ENCODE data around the gene ACACA. TPM values are rescaled to one million over a fixed set of nuclear protein-coding genes. Genes with fewer than 3 reads are reported as not detected.

ACACA gene
- total RNA-seq, 1 donor from 2014 or later, result 111 TPM

GRCh38 chr17:37200497-37200896 lies 206.1 kb downstream of the ACACA start:
- H3K9me3 Mint-ChIP-seq (ENCODE audit: low read depth), result no peaks in the 10 kb centered on the region
- H3K36me3 Mint-ChIP-seq (ENCODE audit: insufficient read depth), result peaks cover 17% of the 10 kb centered on the region
- no peak overlapping the region for H3K4me3 Mint-ChIP-seq (ENCODE audit: low read depth)
- no peaks in the 10 kb centered on the region for H3K4me1 Mint-ChIP-seq (ENCODE audit: low read depth)
- no peak for DNase-seq (ENCODE audit: low spot score, unreplicated experiment)
- H3K27me3 Mint-ChIP-seq, result no peaks in the 10 kb centered on the region
- H3K27ac Mint-ChIP-seq, result no peak overlapping the region
- TF ChIP-seq CTCF (IDR thresholded peaks at IDR 0.05; ENCODE audit: unreplicated experiment), result no peak

- Mint-ChIP-seq H3K27me3 (no peaks in the 10 kb centered on the region), H3K36me3 (ENCODE audit: insufficient read depth) (peaks cover 7% of the 10 kb centered on the region), H3K4me3 (ENCODE audit: low read depth) (no peak overlapping the region), H3K9me3 (ENCODE audit: low read depth) (no peaks in the 10 kb centered on the region), H3K4me1 (ENCODE audit: low read depth) (no peaks in the 10 kb centered on the region), H3K27ac (no peak overlapping the region)
- DNase-seq (ENCODE audit: low spot score, unreplicated experiment), result no peak
- no peak for TF ChIP-seq CTCF (IDR thresholded peaks at IDR 0.05; ENCODE audit: unreplicated experiment)
Measured at GRCh38 chr17:37197336-37197735, 209.3 kb downstream of the ACACA start.

GRCh38 chr17:37194208-37194607 lies 212.4 kb downstream of the ACACA start:
- Mint-ChIP-seq H3K4me3 (ENCODE audit: low read depth) (no peak overlapping the region), H3K9me3 (ENCODE audit: low read depth) (no peaks in the 10 kb centered on the region), H3K4me1 (ENCODE audit: low read depth) (no peaks in the 10 kb centered on the region), H3K27ac (no peak overlapping the region), H3K36me3 (ENCODE audit: insufficient read depth) (peaks cover 6% of the 10 kb centered on the region), H3K27me3 (no peaks in the 10 kb centered on the region)
- TF ChIP-seq CTCF (IDR thresholded peaks at IDR 0.05; ENCODE audit: unreplicated experiment), result no peak
- DNase-seq (ENCODE audit: low spot score, unreplicated experiment), result no peak

- no peaks in the 10 kb centered on the region for H3K9me3 Mint-ChIP-seq (ENCODE audit: low read depth)
- TF ChIP-seq CTCF (IDR thresholded peaks at IDR 0.05; ENCODE audit: unreplicated experiment), result no peak
- no peak for DNase-seq (ENCODE audit: low spot score, unreplicated experiment)
- H3K4me1 Mint-ChIP-seq (ENCODE audit: low read depth), result no peaks in the 10 kb centered on the region
- H3K27me3 Mint-ChIP-seq, result no peaks in the 10 kb centered on the region
- no peak overlapping the region for H3K27ac Mint-ChIP-seq
- H3K36me3 Mint-ChIP-seq (ENCODE audit: insufficient read depth), result peaks cover 9% of the 10 kb centered on the region
- H3K4me3 Mint-ChIP-seq (ENCODE audit: low read depth), result no peak overlapping the region
Measured at GRCh38 chr17:37191219-37191618, 215.4 kb downstream of the ACACA start.

GRCh38 chr17:37190493-37190892 lies 216.1 kb downstream of the ACACA start:
- no peak for DNase-seq (ENCODE audit: low spot score, unreplicated experiment)
- Mint-ChIP-seq H3K4me3 (ENCODE audit: low read depth) (no peak overlapping the region), H3K4me1 (ENCODE audit: low read depth) (no peaks in the 10 kb centered on the region), H3K9me3 (ENCODE audit: low read depth) (no peaks in the 10 kb centered on the region), H3K27me3 (no peaks in the 10 kb centered on the region), H3K27ac (no peak overlapping the region), H3K36me3 (ENCODE audit: insufficient read depth) (peaks cover 11% of the 10 kb centered on the region)
- TF ChIP-seq CTCF (IDR thresholded peaks at IDR 0.05; ENCODE audit: unreplicated experiment), result peak; percentile 32
